GM10266 (cell line): ENCODE measurements around the gene CSF3.

Experiments
- DNase-seq: peaks from one replicate; pipeline ENCODE4 v3.0.0; 2012; ENCODE audit errors: extremely low spot score
- TF ChIP-seq, protein P1 (sequence below): IDR thresholded peaks from 2 replicates; pipeline ENCODE4 v1.5.1; 2012; ENCODE audit warnings: mild to moderate bottlenecking, low read depth; ENCODE audit not compliant: control insufficient read depth, insufficient read depth; ENCODE audit errors: missing control alignments

Gene CSF3

DNA sequence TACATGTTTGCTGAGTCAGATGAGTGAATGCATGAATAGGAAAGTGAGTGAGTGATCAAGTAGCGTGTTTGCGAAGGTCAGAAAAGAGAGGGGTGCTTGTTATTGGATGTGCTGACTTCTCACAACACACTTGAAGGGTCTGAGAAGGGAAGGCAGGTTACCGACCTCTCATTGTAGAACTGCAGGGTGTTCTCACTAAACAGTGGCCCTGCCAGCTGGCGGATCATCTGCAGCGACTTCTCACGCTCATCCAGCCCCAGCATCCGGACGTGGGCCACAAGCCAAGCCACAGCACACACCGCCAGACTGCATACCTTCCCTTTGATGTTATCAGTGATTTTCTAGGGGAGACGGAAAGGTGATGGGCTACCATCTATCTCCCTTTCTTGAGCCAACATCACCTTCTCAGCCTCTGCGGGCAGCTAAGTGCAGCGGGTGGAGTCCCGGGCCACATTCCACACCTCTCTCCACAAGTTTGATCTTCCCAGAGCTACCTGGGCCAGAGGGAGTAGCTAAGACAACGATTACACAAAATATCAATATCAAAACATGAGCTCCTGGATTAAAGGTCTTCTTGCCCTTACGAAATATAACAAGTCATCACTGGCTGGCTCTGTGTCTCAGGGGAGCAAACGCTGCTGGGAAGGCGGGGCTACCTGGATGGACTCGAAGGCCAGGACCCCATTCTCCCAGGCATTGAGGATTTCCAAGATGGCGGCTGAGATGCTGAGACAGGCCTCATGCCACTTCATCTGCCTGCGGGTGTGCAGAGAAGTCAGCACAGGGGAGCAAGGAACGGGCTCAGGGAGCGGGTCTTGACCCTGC lies 11.0 kb downstream of the CSF3 start:
- TF ChIP-seq, protein P1, sequence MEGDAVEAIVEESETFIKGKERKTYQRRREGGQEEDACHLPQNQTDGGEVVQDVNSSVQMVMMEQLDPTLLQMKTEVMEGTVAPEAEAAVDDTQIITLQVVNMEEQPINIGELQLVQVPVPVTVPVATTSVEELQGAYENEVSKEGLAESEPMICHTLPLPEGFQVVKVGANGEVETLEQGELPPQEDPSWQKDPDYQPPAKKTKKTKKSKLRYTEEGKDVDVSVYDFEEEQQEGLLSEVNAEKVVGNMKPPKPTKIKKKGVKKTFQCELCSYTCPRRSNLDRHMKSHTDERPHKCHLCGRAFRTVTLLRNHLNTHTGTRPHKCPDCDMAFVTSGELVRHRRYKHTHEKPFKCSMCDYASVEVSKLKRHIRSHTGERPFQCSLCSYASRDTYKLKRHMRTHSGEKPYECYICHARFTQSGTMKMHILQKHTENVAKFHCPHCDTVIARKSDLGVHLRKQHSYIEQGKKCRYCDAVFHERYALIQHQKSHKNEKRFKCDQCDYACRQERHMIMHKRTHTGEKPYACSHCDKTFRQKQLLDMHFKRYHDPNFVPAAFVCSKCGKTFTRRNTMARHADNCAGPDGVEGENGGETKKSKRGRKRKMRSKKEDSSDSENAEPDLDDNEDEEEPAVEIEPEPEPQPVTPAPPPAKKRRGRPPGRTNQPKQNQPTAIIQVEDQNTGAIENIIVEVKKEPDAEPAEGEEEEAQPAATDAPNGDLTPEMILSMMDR, result no peak
- no peak for DNase-seq

DNA sequence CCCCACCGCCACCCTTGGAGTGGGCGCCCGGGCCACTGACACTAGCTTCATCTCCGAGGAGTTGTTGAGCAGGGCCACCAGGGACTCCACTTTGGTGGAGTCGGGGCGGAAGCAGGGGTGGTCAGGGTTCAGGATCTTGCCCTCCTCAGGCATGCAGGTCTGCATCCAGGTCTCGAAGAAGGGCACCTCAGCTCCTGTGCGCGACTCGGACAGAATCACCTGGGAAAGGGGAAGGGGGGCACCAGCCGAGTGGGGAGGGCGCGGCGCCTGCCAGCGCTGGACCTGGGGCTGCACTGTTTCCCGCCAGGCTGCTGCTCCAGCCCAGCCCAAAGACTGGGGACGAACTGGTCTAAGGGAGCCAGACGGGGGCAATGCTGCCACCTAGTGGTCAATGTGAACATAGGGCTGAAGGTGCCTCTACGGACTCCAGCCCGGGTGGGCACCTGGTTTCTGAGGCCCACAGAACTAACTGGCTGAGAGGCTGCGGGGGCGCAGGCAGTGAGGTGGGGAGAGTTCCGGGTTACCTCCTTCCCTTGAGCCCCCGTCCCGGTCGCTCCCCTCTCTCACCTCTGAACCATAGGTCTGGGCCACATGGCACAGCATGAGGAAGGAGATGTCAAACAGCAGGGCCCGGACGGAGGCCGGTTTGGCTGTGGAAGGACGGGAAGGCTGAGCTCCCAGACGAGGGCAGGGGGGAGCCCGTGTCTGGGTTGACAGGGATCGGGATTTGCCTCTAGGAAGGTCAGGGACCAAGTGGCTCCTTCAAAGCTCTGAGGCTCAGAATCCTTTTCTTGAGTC lies 11.8 kb downstream of the CSF3 start:
- TF ChIP-seq, protein P1, result peak; percentile 87
- DNase-seq, result peak; percentile 91

DNA sequence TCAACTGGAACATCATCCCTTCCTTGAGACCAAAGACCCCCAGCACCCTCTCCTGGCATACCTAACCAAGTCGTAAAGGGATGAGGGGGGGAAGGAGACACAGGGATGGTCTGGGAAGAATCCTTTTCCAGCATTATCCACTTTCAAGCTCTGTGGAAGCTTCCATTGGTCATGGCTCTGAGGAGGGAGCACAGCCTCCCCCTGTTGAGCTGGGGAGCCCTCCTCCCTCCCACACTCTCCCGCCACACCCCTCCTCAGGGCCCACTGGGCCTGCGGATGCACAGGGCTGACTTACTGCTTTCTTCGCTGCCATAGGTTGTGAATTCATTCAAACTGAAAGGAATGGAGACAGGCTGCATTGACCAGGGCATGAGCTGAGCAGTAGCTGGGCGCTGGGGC lies 12.4 kb downstream of the CSF3 start:
- DNase-seq, result no peak
- TF ChIP-seq, protein P1, result no peak

DNA sequence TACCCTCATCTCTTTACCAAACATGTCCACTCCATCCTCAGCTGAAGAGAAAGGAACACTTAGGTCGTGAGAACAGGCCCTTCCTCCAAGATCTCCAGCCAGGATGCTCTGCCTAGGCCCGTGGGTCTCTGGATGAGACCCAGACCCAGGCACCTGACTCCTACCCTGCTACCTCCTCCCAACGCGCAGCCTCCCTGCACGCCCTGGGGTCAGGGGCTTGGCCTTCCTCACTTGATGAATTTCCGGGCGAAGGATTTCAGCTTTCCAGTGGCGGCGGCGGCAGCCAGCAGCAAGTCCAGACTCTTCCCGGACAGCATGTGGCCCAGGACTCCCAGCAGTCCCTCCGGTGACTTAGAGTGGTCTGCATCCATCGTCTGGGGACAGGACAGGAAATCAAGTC lies 13.4 kb downstream of the CSF3 start:
- TF ChIP-seq, protein P1, result no peak
- DNase-seq, result no peak

DNA sequence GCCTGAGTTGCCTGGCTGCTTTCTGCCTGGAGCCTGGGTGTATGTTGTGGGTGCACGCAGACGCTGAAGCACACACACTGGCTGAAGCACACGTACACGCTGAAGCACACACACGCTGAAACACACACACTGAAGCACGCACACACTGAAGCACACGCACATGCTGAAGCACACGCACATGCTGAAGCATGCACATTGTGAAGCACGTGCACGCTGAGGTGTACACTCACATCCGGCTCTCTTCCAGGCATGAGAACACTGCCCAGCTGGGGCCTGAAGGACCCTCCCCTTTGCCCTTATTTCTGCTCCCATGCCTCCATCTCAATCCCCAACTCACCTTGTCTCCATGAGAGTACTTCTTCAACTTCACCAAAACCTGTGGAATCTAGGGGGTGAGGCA lies 16.5 kb downstream of the CSF3 start:
- TF ChIP-seq, protein P1, result no peak
- DNase-seq, result no peak

DNA sequence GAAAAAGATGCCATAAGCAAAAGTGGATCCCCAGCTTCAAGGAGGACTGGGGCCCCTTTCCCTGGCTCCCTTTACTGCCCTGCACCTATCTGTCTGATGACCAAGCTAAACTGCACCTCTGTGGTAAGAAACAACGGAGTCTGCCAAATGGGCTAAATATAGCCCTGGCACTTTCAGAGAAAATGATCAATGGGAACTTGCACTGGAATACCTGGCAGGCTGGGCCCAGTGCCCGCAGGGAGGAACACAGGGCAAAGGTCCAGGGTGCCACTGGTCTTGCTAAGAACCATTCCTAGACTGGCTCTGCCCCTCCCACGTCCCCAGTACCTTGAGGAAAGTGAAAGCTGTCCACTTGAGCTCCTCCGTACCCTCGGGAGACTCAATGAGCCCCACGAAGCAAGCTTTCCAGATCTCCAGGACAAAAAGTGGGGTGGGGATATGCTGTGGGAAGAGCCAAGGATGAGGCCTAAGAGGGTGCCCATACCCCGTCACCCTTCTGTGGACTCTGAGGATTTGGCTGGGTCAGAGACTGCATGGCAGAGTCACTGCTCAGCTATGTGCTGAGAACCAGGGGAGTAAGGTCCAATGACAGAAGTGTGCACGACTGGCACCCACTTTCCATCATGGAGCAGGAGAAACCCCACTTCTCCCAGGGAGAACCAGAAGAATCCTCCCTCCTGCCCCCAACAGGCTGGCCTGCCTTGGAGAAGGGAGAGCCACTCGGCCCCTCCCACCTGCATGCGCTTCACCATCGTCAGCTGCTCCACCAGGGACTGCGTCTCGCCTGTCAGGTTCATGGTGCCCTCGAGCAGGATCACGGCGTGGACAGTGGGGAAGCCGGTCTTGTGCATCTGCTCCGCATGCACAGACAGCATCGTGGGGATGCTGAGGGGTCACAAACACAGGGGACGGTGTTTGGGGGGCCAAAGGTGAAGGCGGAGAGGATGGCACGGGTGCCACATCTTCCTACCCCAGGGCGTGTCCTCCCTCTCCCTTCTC lies 17.4 kb downstream of the CSF3 start:
- DNase-seq, result no peak
- TF ChIP-seq, protein P1, result no peak
